Left forelimb (tissue), 1 donor: Measurements from ENCODE around the gene GNAI2.
"Not testable (repeated sequence)": the region's sequence is repeated elsewhere in the genome, so short reads cannot be mapped to it uniquely, and the experiment has no call there.

Experiments used
- DNase-seq: peaks from one replicate; pipeline ENCODE4 v3.0.0-alpha.2; 2018; ENCODE audit warnings: low spot score

GNAI2 gene

DNA sequence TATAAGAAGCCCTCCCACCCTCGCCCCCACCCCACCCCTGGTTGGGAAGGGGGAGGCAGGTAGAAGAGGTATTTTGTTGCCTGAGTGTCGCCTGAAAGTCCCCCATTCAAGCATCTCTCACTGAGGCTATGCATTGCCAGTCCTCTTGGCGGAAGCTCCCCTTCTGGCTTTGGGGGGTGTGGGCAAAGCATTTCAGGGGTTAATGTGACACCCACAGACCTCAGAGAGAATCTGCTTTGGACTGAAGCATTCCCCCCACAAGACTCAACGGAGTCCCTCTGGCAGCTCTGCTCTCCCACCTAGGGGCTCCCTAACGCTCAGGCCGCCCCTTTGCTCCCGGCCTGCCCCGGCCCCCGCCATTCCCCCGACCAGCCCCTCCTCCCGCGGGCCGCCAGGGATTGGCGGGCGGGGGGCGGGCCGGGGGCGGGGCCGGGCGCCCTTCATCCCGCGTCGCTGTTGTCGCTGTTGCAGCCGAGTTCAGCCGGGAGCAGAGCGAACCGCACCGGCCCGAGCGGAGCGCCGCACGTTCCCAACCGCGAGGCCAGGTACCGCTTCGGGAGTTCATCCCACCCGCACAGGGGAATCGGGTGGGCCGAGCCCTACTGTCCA, 31.1 kb upstream of the GNAI2 start, which contains the start of gene SLC38A3:
Gene SLC38A3 (plus strand): TSS at position 468 of the 609 bp plus-strand sequence. CDS start 8,929 bp downstream, outside the sequence.
- no peak for DNase-seq

GRCh38 chr3:50205413-50206276, 30.4 kb upstream of the GNAI2 start:
- DNase-seq = no peak

DNA sequence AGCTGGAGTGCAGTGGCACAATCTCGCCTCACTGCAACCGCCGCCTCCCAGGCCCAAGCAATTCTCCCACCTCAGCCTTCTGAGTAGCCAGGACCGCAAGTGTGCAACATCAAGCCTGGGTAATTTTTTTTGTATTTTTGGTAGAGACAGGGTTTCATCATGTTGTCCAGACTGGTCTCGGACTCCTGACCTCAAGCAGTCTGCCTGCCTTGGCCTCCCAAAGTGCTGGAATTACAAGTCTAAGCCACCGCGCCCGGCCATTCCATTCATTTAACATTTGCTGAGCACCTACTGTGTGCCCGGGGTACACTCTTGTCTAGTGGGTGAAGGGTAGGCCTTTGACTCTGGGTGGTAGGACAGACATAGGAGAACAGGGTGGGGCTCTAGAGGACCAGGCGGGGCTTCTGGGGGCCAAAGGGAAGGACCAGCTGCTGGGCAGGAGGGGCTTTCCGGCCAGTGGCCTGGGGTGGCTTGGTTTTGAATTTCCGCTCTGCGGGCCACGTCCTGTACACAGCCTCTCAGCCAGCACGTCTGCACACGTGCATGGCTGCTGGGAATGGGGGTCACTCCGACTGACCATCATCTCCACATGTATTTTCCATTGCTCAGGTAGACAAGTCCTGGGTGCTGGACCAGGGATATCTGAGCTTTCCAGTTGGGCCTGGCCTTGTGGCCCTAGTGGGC, 28.5 kb upstream of the GNAI2 start:
- no peak for DNase-seq

DNA sequence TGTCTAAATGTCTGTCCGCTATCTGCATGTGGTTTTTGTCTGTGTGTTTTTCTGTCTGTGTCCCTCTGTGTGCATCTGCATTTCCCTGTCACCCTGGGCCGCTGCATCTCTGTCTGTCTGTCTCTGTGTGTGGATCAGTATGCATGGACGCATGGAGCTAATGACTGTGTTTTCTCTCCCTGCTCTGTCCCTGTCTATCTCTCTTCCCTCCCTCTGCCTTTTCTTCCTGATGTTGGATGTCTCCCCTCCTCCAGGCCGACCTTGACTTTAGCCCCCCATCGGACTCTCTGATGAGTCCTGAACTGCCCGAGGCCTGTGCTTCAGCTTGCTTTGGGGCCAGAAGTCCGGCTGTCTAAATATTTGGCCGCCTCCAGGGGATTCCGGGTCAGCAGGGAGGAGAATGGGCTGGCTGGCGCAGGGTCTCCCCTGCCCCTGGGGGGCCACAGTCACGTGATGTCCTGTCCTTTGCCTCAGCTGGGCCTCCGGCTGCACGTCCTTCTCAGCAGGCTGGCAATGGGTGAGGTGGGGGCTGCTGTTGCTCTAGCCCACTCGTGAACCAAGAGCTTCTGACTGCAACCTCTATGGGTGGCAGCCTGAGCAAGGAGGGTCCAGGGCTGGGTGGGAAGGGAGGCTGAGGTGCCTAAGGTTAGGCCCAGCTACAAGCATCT, 27.2 kb upstream of the GNAI2 start:
- no peak for DNase-seq

DNA sequence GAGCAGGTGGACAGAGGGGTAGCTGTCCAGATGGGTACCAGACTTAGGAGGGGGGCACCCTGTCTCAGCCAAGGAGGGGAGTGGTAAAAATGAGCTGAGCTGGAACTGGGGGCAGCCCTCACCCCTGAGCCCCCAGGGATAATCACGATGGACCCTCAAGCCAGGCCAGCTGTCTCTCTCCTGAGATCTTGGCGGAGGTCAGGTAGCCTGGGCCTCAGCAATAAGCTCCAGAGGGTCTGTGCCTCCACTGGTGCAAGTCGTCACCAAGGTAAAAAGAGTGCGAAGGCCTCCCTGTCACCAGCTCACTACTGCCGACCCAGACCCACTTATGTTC, 25.9 kb upstream of the GNAI2 start:
- DNase-seq = no peak

GRCh38 chr3:50210510-50211367, 25.3 kb upstream of the GNAI2 start:
- no peak for DNase-seq

- not testable (repeated sequence) for DNase-seq
Measured at GRCh38 chr3:50211368-50211717, 24.7 kb upstream of the GNAI2 start.

DNA sequence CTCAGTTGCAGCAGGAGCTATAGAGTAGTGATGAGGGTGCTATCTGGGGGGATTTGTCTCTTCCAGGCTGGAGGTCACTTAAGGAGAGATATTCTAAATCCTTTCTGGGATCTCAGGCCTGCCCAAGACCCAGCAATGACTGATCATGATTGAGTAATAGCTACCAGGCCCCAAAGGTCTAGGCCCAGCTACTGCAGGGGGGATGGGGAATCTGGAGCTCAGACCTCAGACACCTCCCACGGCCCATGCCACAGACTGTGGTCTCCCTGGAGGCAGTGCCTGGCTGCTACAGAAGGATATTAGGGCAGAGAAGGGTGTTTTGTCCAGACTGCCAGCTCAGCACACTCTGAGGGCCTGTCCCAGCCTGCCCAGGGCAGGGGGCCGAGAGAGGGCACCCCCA, 24.1 kb upstream of the GNAI2 start:
- no peak for DNase-seq

- DNase-seq = no peak
Measured at GRCh38 chr3:50212502-50212901, 23.5 kb upstream of the GNAI2 start.

DNA sequence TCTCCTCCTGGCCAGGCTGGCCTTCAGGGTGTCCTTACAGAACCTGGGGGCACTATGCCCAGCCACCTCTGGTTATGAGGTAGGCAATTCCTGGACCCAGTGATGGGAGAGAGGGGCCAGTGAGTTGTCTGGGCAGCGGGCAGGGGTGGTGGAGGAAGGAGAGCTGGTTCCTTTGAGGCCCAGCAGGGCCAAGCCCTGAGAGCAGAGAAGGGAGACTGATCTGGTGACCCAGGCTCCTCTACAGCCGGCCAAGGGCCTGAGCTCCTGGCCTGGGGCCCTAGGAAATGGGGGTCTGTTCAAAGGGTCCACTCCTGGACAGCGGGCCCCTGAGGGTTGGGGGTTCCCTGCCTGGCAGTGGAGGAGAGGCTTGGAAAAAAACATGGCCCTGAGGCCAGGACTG, 23.0 kb upstream of the GNAI2 start:
- DNase-seq = no peak

DNA sequence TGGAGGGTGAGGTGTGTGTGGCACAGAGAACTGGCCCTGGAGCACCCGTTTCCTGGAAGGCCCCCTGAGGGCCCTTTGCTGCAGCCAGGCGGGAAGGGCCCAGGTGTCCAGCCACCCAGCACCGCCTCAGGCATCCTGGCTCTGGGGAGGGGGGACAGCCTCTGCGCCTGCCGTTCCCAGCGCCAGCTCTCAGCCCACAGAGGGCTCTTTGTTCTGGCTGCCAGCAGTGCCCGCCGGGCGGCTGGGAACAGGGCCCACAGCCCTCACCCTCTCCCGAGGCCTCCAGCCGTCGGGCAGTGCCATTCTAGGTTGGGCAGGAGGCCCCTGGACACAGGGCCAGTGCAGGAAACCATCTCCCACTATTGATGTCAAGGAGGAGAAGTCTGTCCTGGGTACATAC, 22.6 kb upstream of the GNAI2 start:
- DNase-seq = no peak

DNA sequence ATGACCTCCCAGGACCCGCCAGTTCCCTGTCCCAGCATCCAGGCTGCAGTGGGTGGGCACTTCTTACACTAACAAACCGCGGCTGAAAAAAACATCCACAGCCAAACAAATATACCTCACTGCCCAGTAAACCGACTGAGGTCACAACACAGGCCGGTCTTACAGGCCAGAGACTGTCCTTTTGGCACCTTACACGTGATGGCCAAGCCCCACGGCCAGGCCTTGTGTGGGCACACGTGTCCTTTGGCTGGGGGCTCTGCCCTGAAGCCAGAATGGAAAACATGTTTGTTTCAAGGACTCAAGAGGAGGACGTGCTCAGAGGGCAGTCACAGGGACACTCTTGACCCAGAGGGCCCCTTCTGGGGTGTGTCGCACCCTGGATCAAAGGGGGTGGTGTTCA, 21.2 kb upstream of the GNAI2 start:
- no peak for DNase-seq

DNA sequence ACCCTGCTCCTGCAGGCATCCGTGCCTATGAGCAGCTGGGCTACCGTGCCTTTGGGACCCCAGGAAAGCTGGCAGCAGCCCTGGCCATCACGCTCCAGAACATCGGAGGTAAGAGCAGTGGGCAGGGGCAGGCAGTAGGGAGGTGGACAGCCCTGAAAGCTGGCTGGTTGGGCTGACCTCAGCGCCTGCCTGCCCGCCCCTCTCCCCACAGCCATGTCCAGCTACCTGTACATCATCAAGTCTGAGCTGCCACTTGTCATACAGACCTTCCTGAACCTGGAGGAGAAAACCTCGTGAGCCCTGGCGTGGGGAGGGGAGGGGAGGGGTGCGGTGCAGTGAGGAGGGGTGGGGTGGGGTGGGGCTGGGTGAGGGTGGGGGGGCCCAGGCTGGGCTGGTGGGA, 20.5 kb upstream of the GNAI2 start:
- no peak for DNase-seq

DNA sequence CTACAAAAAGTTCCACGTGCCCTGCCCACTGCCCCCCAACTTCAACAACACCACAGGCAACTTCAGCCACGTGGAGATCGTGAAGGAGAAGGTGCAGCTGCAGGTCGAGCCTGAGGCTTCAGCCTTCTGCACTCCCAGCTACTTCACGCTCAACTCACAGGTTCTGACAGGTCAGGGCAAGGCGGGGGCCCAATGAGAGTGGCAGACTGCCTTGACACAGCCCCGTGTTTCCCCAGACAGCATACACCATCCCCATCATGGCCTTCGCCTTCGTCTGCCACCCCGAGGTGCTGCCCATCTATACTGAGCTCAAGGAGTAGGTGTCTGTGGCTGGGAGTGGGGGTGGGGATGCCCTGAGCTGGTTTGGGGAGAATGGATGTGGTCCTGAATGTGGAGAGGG, 18.3 kb upstream of the GNAI2 start:
- no peak for DNase-seq

DNA sequence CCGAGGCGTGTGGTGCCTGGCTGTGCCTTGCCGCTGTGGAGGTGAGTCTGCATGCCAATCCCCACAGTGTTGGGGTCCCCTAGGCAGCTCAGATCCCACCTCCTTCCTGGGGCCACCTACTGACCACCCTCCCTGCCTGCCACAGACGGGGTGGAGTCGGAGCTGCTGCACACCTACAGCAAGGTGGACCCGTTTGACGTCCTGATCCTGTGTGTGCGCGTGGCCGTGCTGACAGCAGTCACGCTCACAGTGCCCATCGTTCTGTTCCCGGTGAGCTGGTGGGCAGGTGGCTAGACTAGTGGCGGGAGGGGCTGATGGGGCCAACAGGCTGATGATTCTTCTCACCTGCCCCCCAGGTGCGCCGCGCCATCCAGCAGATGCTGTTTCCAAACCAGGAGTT, 17.6 kb upstream of the GNAI2 start:
- DNase-seq = no peak

GRCh38 chr3:50219285-50219684, 16.7 kb upstream of the GNAI2 start:
- DNase-seq = no peak

DNA sequence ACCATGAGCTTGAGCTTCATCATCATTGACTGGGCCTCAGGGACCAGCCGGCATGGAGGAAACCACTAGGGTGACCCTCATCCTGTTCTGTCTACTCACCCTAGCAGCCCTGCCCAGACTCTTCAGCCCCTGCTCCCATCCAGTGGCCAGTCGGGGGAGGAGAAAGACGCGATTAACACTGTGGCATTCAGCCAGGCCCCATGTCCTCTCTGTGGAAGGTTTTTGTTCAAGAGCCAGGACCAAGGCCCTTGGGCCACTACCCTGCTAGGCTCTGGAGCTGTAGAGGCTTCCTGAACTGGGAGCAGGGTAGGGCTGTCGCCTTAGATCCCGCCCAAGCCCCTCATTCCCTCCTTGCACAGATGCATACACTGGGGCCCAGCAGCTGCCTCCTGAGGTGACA, 15.9 kb upstream of the GNAI2 start:
- no peak for DNase-seq

- DNase-seq = no peak
Measured at GRCh38 chr3:50221051-50221410, 15.0 kb upstream of the GNAI2 start.

DNA sequence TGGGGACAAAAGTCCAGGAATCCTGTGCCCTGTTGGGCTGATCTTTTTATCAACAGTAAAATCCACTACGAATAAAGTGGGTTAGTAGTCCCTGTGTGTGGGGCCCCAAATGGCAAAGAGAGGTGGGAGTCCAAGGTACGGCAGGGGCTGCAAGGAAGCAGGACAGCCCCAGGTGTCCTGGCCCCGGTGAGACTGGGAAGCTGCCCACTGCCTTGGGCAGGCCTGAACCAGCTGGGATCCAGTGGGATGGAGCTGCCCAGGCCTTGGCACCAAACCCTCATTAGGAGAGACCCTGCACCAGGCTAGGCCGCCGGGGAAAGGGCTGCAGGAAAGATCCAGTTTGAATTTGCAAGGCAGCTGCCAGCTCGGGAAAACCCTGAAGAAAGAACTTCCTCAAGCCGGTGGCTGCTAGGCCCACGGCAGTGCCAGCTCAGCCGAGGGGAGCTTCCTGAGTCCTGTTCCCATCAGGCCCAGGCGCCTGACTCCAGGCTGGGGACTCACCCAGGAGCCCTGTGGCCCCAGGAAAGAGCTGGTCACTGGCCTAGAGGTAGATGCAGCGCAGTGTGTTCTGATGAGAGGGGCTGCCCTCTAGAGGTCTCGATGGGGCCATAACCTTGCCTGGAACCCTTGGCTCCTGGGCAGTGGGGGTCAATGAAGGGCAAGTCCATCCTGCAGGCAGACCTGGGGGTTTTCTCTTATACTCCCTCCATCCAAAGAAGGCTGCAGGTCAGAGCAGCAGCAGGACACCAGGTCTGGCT, 14.4 kb upstream of the GNAI2 start:
- no peak for DNase-seq

DNA sequence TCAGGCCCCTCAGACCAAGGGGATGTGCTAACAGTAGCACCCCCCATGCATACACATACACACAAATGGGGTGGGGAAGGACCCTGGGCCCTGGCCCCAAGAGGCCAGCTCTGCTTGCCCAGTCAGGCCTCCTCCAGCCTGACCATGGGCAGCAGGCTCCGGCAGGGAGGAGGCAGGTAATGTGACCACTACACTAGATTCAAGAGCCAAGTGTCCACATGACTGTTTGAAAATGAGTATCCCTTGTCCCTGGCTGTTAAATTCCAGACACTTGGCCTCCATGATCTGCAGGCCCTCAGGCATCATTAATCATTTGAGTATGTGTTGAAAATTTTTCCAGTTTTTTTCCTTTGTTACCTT, 13.9 kb upstream of the GNAI2 start:
- DNase-seq = no peak

DNA sequence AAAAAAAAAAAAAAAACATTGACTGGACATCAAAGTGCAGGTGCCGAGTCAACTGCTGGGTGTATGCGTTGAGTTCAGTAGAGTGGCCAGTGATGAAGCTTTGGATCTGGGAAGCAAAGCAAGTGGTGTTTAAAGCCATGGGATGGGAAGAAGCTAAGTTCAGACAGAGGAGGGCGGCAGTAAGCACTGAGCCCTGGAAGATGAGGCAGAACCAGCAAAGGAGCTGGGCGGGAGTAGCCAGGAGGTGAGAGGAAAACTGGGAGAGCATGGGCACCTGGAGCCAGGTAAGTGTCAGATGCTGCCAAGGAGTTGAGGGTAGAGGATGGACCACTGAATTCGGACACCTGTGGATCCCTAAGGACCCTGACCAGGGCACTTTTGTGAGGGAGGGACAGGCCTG, 11.4 kb upstream of the GNAI2 start:
- DNase-seq = no peak
